T-helper 2 cell treated with Interferon-gamma antibody and Interleukin-4, amounts not matched to agents 100 ng/mL and 5 ng/mL, for 36 hours (primary cell): ENCODE data around the gene TNFSF15. TPM values are rescaled to one million over a fixed set of nuclear protein-coding genes. Genes with fewer than 3 reads are reported as not detected.

Experiments used
- intact Hi-C: fragments of 100-400 bp; cut with micrococcal nuclease; formaldehyde crosslinking; loops from one replicate; pipeline ENCODE4 v1.15.1; 2023
- total RNA-seq: library from RNA; stranded (reverse); gene quantifications from 2 replicates; pipeline ENCODE4 v1.2.3, GENCODE V29; 2022

Gene TNFSF15
- total RNA-seq, 1 donor from 2014 or later, result 0.73 TPM

DNA sequence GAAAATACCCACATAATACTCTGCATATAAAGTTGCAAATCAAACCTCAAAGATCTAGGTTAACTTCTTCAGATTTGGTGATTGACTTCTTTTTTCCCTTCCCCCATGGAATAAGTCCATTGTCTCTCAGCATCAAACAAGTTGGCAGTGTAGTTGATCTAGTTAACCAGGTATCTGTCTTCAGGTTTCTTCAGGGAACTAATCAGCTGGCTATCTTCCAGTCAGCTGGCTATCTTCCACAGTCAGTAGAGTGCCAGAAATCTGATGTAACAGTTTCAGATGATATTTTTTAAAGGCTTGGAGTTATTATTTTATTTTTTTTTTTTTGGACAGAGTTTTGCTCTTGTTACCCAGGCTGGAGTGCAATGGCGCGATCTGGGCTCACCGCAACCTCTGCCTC, 16.8 kb downstream of the TNFSF15 start:
- intact Hi-C loops, result no loop called here

DNA sequence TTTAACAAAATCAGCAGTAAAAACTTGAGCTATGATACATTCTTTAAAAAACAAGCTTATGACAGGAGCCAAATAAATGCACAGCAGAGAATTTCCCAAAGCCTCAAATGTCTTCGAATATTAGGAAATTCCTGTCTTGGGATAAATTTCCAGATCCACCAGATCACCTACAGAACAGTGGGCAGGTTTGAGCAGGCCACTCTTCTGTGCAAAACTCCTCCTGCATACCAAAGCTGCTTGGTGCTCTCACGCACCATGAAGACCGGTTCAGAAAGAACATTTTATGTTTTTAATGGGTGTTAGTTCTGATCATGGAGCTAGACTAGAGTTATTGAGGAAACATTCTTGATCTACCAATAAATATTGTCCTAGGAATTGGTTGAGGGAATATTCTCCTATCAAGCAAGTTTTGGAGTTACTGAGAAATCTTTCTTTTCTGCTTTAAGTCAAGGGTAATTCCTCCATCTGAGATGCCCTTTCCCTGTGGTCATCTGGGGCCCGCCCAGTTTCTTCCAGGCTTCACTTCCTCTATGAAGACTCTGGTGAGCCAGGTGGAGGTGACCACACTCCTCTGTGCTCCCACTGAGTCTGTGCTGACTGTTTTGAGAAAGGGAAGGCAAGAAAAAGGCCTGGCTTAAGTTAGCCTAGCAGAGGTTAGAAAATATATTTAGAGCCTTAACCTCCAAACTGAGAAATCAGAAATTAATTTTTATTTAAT, 17.9 kb downstream of the TNFSF15 start:
- intact Hi-C loops, result no loop called here

DNA sequence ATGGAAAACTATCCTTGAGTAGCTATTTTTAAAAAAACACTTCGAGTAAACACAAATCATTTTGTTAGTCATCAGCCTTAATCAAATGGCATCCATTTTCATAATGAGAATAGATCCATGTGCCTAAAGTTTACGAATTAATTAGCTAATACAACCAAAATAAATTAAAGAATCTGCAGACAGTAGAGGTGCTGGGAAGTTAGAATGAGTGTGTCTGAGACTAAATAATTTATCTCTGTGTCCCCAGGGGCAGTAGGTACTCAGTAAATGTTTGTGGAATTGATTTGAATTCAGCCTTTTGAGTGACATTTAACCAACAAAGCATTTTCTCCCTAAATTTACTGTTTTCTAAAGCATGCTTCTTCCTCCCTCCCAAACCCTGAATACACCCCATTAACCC, 18.6 kb downstream of the TNFSF15 start:
- intact Hi-C loops, result no loop called here

DNA sequence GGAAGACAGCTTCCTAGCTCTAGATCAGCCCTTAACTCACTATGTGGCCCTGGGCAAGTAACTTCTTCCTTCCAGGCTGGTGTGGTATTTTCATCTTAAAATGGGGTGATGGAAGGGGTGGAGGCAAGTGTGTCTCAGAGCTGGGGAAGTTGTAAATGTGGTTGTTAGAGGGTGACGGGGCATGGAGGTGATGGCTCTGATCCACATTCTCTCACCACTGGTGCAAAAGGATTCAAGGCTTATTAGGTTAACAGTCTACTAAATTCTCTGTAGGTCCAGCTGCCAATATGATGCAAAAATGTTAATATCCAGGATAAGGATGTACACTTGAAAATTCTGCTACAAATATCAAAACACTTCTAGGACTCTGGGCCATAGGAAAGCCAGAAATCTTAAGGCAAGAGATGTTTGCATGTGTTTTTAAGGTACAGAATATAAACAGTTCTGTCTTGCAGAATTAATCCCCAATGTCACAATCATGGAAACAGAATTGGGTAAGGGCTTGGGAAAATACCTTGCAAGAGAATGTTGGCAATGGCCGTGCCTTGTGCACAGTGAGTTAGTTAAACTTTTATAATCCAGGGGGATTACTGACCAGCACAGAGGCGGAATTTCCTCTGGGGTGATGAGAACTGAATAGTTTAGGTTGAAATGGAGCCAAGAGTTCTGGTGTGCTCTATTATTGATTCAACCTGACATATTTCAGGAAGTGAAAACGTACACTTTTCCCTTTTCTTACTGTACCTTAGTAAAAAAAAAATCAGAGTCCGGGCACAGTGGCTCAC, 19.8 kb downstream of the TNFSF15 start:
- intact Hi-C loops, result no loop called here

DNA sequence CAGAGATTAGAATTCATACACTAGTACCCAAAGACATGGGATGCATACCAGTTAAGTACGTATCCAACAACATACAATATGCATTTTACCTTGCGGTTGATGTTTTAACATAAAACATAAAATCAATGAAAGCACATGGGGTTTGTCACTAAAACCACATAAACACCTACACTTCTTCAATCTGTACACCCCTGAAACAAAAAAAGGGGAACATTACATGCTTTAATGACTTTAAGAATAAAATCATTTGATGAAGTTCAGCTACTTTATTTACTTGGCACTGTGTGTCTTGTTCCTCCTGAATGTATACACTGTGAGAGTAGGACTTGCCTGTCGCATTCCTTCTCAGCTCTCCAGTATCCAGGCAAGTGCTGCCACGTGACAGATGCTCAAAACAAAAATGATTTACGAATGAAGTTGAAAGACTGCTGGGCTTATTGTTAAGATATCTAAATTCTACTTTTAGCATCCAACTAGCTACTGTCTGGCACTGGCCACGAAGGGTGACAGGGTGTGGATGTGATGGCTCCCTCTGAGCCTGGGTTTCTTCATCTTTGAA, 21.0 kb downstream of the TNFSF15 start:
- intact Hi-C loops, result no loop called here

DNA sequence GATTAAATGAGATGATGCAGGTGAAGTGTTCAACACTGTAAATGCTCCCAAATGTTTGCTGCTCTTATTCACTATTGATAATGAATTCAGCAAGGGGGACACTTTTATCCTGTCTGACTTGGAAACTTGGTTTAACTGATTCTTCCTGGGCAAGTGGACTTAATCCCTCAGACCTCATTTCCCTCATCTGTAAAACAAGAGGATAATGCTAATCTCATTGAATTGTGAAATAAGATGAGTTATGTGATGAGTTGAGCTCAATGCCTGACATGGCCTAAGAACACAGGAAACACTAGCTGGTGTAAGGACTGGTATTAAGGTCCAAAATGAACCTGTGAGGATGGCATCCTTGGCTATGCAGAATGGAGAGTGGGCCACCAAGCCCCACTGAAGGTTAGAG, 23.3 kb downstream of the TNFSF15 start:
- intact Hi-C loops, result no loop called here

DNA sequence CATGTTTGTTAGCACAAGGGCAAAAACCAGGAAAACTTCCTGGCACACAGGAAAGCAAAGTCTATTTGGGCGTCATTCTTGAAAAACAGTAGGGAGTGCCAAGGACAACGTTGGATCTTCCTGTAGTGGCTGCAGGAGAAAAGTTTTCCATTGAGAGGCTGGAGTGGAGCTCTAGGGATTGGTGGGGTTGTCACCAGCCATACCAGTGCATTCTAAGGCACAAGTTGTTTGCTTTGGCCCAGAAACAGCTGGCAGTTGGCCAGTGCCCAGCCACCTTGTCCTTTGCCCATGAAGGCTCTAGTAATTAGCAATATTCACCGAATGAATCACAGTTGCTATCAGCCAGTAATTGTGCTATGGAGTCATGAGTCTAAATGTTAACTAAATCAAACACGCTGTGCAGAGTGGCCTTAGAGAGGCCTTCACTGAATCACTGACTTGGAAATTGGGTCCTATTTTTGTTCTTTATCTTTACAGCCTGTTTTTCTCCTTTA, 26.4 kb downstream of the TNFSF15 start:
- intact Hi-C loops, result no loop called here

DNA sequence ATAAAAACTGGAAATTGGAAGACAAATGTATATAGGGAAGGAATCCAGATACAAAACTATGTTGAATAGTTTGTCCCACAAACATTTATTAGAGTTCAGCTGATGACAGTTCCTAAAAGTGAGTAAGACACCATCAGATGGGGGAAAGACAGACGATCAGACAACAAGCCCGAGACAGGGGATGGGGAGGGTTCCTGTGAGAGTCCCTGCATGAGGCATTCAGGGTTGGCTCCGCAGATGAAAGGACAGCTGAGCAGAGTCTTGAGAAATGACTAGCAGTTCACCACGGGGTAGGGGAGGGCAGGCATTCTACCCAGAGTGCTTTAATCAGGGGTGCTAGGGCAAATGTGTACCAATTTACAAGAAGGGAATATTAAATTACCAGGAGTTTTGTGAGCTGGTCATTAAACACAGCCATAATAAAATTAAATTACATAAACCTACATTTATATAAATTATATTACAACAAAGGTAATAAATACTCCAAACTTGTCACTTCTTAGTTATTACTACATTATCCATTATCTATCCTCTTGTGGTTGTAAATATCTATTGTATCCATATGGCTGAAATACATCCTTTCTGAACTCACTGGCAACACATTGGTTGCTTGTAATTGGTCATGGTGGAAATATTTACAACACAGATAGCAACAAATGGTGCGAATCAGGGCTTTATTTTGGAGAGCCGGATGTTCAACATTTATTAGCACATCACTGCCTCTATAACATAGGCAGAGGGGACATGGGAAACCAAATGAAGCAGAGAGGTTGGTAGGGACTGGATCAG, 27.8 kb downstream of the TNFSF15 start:
- intact Hi-C loops, result no loop called here

DNA sequence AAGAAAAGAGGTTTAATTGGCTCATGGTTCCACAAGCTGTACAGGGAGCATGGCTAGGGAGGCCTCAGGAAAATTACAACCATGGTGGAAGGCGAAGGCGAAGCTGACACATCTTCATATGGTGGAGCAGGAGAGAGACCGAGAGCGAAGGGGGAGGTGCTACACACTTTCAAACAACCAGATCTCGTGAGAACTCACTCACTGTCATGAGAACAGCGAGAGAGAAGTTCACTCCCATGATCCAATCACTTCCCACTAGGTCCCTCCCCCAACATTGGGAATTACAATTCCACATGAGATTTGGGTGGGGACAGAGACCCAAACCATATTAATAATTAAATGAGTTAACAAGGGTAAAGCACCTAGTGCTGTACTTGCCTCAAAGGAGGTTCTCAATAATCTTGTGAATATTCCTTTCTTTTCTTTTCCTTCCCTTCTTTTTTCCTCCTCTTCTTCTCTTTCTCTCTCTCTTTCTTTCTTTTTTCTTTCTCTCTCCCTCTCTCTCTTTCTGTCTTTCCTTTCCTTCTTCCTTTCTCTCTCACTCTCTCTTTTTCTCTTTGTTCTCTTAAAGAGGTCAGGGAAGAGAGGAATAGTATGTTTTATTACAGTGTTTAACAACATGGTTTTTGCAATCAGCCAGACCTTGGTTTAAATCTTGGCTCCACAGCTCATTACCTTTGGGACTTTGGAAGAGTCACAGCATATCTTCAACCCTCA, 29.0 kb downstream of the TNFSF15 start:
- intact Hi-C loops, result no loop called here

DNA sequence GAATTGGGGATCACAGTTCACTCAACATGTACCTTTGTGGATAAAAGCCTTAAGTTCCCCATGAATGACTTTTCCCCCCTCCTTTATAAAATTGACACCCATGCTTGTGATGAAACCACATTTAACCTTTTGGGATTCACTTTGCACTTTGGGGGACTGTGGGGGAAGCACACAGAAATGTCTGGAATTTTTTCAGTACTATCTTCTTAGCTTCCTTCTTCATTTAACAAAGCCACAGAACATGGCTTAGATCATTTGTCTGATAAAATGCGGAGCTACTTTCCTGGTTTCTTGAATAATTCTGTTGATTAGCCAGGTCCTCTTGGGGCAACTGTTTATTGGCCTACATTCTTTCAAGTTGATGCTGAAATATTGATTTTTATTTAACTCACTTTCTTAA, 29.9 kb downstream of the TNFSF15 start:
- intact Hi-C loops, result no loop called here

DNA sequence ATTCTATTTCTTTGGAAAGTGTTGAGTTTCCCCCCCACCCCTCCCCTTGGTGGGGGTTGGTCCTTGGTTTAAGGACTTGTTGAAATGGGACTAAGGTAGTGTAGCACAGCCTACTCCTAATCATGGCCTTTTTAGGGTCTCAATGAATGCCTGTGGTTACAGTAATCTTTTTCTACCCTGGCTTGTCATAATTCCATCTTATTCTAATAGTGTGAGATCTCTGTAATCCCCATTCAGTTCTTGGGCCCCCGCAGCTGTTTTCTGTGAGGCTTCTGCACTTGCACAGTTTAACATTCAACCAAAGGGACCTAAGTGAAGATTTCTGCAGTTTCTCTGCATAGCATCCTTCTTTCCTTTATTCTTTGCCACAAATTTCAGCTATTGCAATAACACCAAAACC, 30.7 kb downstream of the TNFSF15 start:
- intact Hi-C loops, result no loop called here

DNA sequence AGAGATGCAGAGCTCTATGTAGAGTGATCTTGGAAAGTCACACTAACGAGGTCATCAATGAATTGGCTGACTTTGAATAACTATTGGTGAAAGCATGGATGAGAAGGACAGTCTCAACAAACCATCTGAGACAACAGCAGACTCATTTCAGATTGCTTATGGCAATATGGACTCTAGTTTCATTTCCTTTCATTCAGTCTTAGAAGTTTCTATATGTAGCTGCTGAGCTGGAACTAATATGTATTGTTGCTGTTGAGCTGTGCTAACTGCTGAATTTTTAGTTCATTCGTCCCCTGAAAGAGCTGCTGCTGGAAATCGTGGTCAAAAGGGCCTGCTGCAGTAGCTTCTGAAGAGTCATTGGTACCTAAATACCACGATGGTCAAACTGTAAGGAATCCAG, 31.3 kb downstream of the TNFSF15 start:
- intact Hi-C loops, result no loop called here

DNA sequence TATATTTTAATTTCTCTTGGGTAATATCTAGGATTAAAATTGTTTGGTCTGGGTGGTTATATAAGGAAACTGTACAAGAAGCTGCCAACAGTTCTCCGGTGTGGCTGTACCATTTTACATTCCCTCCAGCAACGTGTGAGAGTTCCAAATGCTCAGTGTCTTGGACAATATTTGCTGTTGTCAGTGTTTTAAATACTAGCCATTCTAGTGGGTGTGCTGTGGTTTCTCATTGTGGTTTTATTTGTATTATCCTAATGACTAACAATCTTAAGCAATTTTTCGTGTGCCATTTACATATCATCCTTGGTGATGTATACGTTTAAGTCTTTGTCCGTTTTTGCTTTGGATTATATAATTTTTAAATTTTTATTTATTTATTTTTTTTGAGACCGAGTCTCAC, 34.0 kb downstream of the TNFSF15 start:
- intact Hi-C loops, result no loop called here

DNA sequence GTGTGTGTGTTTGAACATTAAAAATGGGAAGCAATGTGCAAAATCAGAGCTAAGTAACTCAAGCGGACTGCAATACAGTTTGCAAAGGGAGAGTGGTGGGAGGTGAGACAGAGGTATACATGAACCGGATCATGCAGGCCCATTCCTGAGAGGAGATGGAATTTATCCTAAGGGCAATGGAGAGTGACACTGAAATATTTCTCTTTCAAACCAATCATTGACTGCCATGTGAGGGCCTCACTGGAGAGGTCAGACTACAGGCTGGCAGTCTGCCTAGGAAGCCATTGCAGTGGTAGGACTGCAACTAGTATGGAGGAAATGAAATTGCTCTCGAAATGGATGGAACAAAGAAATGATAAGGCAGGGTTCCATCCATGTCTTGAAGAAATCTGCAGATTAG, 34.8 kb downstream of the TNFSF15 start:
- intact Hi-C loops, result no loop called here

DNA sequence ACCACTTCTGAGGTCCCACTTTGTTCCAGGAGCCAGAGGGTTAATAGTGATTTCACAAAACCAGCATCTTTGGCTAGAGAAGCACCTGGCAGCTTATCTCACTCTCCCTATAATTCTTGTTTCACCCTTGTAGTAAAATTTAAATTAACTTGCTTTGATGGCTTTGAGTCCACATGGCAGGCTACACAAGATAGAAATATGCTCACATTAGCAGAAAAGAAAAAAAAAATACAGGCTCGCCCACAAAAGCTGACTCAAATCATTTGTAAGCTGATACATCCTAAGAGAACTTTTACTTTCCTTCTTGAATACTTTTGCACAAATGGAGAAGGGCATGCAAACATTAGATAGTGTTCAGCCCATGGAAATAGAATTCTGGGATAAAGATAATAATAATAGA, 36.2 kb downstream of the TNFSF15 start:
- intact Hi-C loops, result no loop called here

DNA sequence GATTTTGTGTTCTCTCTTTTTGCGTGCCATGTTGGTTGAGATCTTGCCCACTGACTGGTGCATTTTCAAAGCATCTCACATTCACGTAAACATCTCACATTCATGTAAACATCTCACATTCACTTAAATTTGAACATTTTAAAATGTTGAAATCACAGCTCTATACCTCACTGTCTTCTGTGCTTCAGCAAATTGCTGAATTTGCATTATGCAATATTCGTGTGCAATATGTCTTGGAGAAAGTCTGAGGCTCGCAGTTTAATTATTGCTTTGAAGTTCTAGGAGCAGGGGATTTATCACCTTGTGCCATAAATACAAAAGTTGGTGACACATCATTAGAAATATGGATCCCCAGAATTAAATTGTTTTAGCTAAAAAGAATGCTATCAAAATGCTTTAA, 42.6 kb downstream of the TNFSF15 start:
- intact Hi-C loops, result no loop called here

DNA sequence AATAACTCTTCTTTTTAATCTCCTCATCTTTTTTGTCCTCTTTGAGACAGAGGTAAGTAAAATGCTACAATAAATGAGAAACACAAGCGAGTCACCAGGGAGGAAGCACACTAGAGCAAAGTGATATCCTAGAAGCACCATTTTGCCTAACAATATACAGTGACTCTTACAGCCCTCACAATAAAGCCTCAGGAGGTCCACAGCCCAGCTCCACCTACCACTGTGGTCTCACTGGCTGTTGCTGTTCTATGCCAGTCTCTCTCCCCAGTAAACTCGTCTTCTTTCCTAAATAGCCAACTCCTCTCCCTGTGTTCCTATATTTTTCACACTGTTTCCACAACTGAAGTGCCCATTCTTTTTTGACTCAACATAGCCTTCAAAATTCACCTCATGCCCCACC, 44.3 kb downstream of the TNFSF15 start:
- intact Hi-C loops, result no loop called here

DNA sequence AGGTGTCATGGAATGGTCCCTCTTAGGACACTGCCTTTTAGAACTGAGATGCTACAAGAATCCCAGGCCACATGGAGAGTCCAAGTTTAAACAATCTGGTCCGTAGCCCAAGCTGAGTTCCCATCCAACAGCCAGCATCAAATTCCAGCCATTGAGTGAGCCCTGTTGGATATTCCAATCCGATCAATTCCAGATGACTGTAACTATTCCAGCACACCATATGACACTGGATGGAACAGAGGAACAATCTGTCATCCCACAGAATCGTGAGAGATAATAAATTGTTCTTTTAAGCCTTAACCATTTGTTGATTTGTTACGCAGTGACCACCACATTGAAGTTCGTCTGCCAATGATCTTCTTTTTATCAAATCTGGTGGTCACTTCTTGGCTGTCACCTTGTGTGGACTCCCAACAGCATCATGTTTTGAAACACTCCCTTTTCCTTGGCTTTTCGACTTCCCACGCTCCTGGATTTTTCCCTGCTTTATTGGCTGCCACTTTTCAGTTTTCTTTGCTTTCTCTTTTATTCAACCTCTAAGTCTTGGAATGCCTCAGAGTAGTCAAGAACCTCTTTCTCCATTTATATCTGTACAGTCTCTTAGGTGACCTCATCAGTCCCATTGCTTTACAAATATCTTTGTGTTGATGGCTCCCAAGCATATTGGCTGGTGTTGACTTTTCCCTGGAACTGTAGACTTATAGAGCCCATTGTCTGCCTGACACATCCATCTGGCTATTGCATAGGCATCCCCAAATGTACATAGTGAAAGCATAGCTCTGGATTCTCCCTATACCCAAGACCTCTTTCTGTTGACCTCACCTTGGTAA, 46.1 kb downstream of the TNFSF15 start:
- intact Hi-C loops, result no loop called here

DNA sequence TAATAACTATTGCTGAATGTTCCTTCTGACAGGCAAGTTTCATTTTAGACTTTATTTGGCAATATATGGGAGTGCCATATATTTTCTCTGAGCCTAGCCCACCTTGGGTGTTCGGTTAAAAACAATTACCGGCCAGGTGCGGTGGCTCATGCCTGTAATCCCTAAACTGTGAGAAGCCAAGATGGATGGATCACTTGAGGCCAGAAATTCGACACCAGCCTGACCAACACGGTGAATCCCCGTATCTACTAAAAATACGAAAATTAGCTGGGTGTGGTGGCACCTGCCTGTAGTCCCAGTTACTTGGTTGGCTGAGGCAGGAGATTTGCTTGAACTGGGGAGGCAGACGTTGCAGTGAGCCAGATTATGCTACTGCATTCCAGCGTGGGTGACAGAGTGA, 47.9 kb downstream of the TNFSF15 start:
- intact Hi-C loops, result no loop called here

DNA sequence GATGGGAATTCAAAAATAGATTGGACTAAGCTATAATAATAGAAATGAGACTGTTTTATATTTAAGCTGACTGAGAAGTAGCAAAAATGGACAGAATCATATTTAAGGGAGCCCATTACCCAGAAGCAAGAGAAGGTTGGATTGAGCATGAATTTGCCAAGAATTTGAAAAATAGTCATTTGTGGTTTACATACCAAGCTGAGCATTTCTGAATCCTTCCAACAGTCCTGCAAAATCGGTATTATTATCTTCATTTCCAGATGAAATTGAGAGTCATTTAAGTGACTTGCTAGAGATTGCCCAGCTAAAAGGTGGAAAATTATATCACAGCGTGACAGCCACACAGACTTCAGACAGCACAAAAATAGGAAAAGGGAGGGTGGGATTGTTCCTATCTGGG, 48.4 kb downstream of the TNFSF15 start:
- intact Hi-C loops, result no loop called here
